Measurements from ENCODE around the gene IL6.
"Not testable (repeated sequence)": the region's sequence is repeated elsewhere in the genome, so short reads cannot be mapped to it uniquely, and the experiment has no call there.

The IL6 gene

GRCh38 chr7:22703978-22704610, 22.9 kb upstream of the IL6 start:
- not testable (repeated sequence) for DNase-seq (ENCODE audit: low read depth)

GRCh38 chr7:22704722-22705121, 22.3 kb upstream of the IL6 start:
- DNase-seq (ENCODE audit: low read depth): not testable (repeated sequence)

GRCh38 chr7:22705874-22706273, 21.1 kb upstream of the IL6 start:
- not testable (repeated sequence) for DNase-seq (ENCODE audit: low read depth)

- not testable (repeated sequence) for DNase-seq (ENCODE audit: low read depth)
Measured at GRCh38 chr7:22707026-22707691, 19.8 kb upstream of the IL6 start.

- not testable (repeated sequence) for DNase-seq (ENCODE audit: low read depth)
Measured at GRCh38 chr7:22708214-22708613, 18.8 kb upstream of the IL6 start.

- not testable (repeated sequence) for DNase-seq (ENCODE audit: low read depth)
Measured at GRCh38 chr7:22708677-22709061, 18.3 kb upstream of the IL6 start.

GRCh38 chr7:22709062-22709829, 17.8 kb upstream of the IL6 start:
- not testable (repeated sequence) for DNase-seq (ENCODE audit: low read depth)

- DNase-seq (ENCODE audit: low read depth): no peak
Measured at GRCh38 chr7:22709857-22710256, 17.1 kb upstream of the IL6 start.

GRCh38 chr7:22712999-22713398, 14.0 kb upstream of the IL6 start:
- no peak for DNase-seq (ENCODE audit: low read depth)

GRCh38 chr7:22713463-22713862, 13.5 kb upstream of the IL6 start:
- no peak for DNase-seq (ENCODE audit: low read depth)

- no peak for DNase-seq (ENCODE audit: low read depth)
Measured at GRCh38 chr7:22715969-22716368, 11.0 kb upstream of the IL6 start.

GRCh38 chr7:22717760-22718159, 9.2 kb upstream of the IL6 start:
- DNase-seq (ENCODE audit: low read depth): no peak

- peak; percentile 92 for DNase-seq (ENCODE audit: low read depth)
Measured at GRCh38 chr7:22718200-22718711, 8.7 kb upstream of the IL6 start.

GRCh38 chr7:22718911-22719420, 8.0 kb upstream of the IL6 start:
- DNase-seq (ENCODE audit: low read depth): no peak

GRCh38 chr7:22720791-22721786, 5.9 kb upstream of the IL6 start:
- DNase-seq (ENCODE audit: low read depth): no peak

- no peak for DNase-seq (ENCODE audit: low read depth)
Measured at GRCh38 chr7:22722536-22723180, 4.3 kb upstream of the IL6 start.

- DNase-seq (ENCODE audit: low read depth): no peak
Measured at GRCh38 chr7:22723181-22723601, 3.8 kb upstream of the IL6 start.

GRCh38 chr7:22723637-22724036, 3.4 kb upstream of the IL6 start:
- no peak for DNase-seq (ENCODE audit: low read depth)

- no peak for DNase-seq (ENCODE audit: low read depth)
Measured at GRCh38 chr7:22724861-22725260, 2.1 kb upstream of the IL6 start.

GRCh38 chr7:22725585-22725984, 1.4 kb upstream of the IL6 start:
- no peak for DNase-seq (ENCODE audit: low read depth)

GRCh38 chr7:22726345-22726906, 574 bp upstream of the IL6 start:
- peak; percentile 76 for DNase-seq (ENCODE audit: low read depth)

Measured in HS-5 (cell line).